ENCODE data around the gene PHLPP2.
"Not testable (repeated sequence)": the region's sequence is repeated elsewhere in the genome, so short reads cannot be mapped to it uniquely, and the experiment has no call there.

PHLPP2 gene

DNA sequence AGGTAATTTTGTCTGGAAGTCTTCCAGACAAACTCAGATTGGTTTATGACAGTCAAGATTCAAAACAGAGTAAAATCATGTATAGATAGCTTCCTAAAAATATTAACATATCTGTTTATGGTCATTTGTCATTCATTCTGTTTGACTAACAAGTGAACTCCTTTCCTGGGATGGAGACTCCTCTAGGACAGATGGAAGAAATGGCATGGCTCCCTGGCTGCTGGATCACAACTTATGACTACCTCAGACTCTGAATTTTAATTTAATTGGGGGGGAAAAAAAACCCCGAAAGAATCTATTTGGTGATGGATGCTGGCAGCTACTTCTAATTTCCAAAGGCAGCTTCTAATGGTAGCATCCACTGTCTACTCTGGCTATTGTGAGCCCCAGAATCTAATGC, 34.6 kb downstream of the PHLPP2 start:
- Histone ChIP-seq H3K9me3 (ENCODE audit: control insufficient read depth in 2 of 2, low read length in 2 of 2) (no peaks in the 10 kb centered on the region), H3K36me3 (ENCODE audit: control insufficient read depth in 2 of 2, insufficient read depth in 2 of 2, low read length in 2 of 2) (peaks cover 14% of the 10 kb centered on the region in 2 donors), H3K4me3 (ENCODE audit: low read length in 2 of 2) (no peak overlapping the region), H3K27ac (ENCODE audit: low read length) (no peak overlapping the region), H3K27me3 (ENCODE audit: control insufficient read depth in 1 of 2, insufficient read depth in 2 of 2, low read length in 2 of 2) (no peaks in the 10 kb centered on the region), H3K4me1 (ENCODE audit: control insufficient read depth, insufficient read depth, low read length) (no peaks in the 10 kb centered on the region), H3K9ac (ENCODE audit: low read length in 2 of 2) (no peak overlapping the region)

DNA sequence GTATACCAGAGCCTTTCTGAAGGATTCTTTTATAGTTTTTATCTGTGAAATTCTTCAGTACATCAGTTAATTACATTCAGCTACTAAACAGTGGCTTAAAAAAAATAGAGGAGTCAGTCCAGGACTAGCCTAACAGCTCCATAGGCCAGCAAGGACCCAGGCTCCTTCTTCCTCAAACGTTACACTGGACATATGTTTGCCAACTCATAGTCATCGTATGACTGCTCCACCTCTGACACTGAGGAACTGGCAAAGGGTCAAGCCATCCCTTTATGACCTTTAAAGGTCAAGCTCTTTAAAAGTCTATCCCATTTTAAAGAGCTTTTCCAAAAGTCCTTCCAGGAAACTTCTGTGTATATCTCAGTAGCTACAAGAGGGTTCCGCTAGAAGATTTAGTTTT, 36.6 kb downstream of the PHLPP2 start:
- Histone ChIP-seq H3K4me3 (ENCODE audit: low read length in 2 of 2) (no peak overlapping the region), H3K27me3 (ENCODE audit: control insufficient read depth in 1 of 2, insufficient read depth in 2 of 2, low read length in 2 of 2) (no peaks in the 10 kb centered on the region), H3K36me3 (ENCODE audit: control insufficient read depth in 2 of 2, insufficient read depth in 2 of 2, low read length in 2 of 2) (peaks cover 14 to 16% of the 10 kb centered on the region in 2 donors), H3K9me3 (ENCODE audit: control insufficient read depth in 2 of 2, low read length in 2 of 2) (no peaks in the 10 kb centered on the region), H3K4me1 (ENCODE audit: control insufficient read depth, insufficient read depth, low read length) (no peaks in the 10 kb centered on the region), H3K27ac (ENCODE audit: low read length) (no peak overlapping the region), H3K9ac (ENCODE audit: low read length in 2 of 2) (no peak overlapping the region)

DNA sequence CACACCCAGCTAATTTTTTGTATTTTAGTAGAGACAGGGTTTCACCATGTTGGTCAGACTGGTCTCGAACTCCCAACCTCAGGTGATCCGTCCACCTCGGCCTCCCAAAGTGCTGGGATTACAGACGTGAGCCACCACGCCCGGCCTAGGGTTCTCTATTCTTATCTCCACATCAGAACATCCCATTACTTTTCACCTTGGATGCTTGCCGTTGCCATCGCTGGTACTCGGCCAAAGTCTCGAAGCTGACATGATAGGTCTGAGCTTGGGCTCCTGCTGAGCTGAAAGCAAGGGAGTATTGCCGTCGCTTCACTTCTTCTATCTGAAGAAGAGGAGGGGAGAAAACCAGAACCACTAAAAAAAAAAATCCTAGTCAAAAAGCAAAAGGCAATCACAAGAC, 40.2 kb downstream of the PHLPP2 start:
- H3K4me3 ChIP-seq (ENCODE audit: low read length in 2 of 2); H3K27ac ChIP-seq (ENCODE audit: low read length); H3K9me3 ChIP-seq (ENCODE audit: control insufficient read depth in 2 of 2, low read length in 2 of 2); H3K27me3 ChIP-seq (ENCODE audit: control insufficient read depth in 1 of 2, insufficient read depth in 2 of 2, low read length in 2 of 2); H3K9ac ChIP-seq (ENCODE audit: low read length in 2 of 2); H3K4me1 ChIP-seq (ENCODE audit: control insufficient read depth, insufficient read depth, low read length): not testable (repeated sequence)
- peaks cover 12 to 15% of the 10 kb centered on the region in 2 donors for H3K36me3 ChIP-seq (ENCODE audit: control insufficient read depth in 2 of 2, insufficient read depth in 2 of 2, low read length in 2 of 2)

DNA sequence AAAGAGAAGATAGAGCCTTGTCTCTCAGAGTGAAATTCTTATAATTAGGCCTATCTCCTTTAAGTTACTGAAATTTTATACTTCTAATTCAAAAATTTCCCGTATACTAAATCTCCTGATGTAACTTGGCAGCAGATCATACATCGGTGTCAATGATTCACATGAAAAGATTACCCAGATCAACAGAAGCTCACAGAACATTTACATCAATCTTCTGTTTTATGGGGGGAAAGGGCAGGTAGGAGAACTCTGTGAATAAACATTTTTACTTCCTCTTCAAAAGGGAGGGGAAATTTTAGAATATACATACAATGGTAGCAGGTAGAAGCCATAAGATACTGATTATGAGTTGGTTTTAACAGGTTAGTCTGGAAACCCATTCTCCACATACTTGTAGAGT, 43.1 kb downstream of the PHLPP2 start:
- no peak overlapping the region for H3K9ac ChIP-seq (ENCODE audit: low read length in 2 of 2)
- no peaks in the 10 kb centered on the region for H3K4me1 ChIP-seq (ENCODE audit: control insufficient read depth, insufficient read depth, low read length)
- no peaks in the 10 kb centered on the region for H3K9me3 ChIP-seq (ENCODE audit: control insufficient read depth in 2 of 2, low read length in 2 of 2)
- no peak overlapping the region for H3K4me3 ChIP-seq (ENCODE audit: low read length in 2 of 2)
- no peak overlapping the region for H3K27ac ChIP-seq (ENCODE audit: low read length)
- peaks cover 13 to 18% of the 10 kb centered on the region in 2 donors for H3K36me3 ChIP-seq (ENCODE audit: control insufficient read depth in 2 of 2, insufficient read depth in 2 of 2, low read length in 2 of 2)
- H3K27me3 ChIP-seq (ENCODE audit: control insufficient read depth in 1 of 2, insufficient read depth in 2 of 2, low read length in 2 of 2) = no peaks in the 10 kb centered on the region

DNA sequence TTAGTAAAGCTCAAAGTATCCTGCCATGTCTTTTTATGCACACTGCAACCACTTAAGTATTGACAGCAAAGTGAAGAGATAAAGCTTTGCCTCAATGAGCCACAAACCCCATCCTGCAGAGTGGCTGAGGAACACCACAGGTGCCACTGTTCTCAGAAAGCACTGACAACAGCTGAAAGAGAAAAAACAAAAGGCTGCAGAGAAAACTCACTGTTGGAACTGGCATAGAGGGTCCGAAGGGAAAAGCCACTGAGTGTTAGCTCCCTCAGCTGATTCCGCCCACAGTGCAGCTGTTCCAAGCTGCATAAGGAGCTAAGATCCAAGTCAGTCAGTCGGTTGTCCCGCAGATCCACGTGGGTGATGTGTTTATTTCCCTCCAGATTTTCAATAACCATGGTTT, 48.3 kb downstream of the PHLPP2 start:
- Histone ChIP-seq H3K27ac (ENCODE audit: low read length) (no peak overlapping the region), H3K4me3 (ENCODE audit: low read length in 2 of 2) (no peak overlapping the region), H3K9me3 (ENCODE audit: control insufficient read depth in 2 of 2, low read length in 2 of 2) (no peaks in the 10 kb centered on the region), H3K4me1 (ENCODE audit: control insufficient read depth, insufficient read depth, low read length) (no peaks in the 10 kb centered on the region), H3K36me3 (ENCODE audit: control insufficient read depth in 2 of 2, insufficient read depth in 2 of 2, low read length in 2 of 2) (peaks cover 21 to 39% of the 10 kb centered on the region in 2 donors), H3K27me3 (ENCODE audit: control insufficient read depth in 1 of 2, insufficient read depth in 2 of 2, low read length in 2 of 2) (no peaks in the 10 kb centered on the region), H3K9ac (ENCODE audit: low read length in 2 of 2) (no peak overlapping the region)

DNA sequence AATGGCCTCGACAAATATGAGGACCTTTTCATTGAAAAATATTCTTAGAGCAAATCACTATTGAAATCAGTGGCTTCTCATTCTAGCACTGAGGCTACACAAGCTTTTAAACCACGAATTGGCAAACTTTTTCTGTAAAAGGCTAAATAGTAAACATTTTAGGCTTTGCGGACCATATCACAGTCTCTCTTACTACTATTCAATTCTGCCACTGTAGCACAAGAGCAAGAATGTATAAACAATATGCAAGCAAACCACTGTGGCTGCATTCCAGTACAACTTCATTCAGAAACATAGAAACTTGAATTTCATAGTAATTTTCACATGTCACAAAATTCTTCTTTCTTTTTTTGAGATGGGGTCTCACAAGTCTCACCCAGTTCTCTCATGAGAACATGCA, 49.1 kb downstream of the PHLPP2 start:
- no peak overlapping the region for H3K4me3 ChIP-seq (ENCODE audit: low read length in 2 of 2)
- no peak overlapping the region for H3K27ac ChIP-seq (ENCODE audit: low read length)
- H3K27me3 ChIP-seq (ENCODE audit: control insufficient read depth in 1 of 2, insufficient read depth in 2 of 2, low read length in 2 of 2) = no peaks in the 10 kb centered on the region
- no peaks in the 10 kb centered on the region for H3K9me3 ChIP-seq (ENCODE audit: control insufficient read depth in 2 of 2, low read length in 2 of 2)
- no peaks in the 10 kb centered on the region for H3K4me1 ChIP-seq (ENCODE audit: control insufficient read depth, insufficient read depth, low read length)
- peaks cover 26 to 41% of the 10 kb centered on the region in 2 donors for H3K36me3 ChIP-seq (ENCODE audit: control insufficient read depth in 2 of 2, insufficient read depth in 2 of 2, low read length in 2 of 2)
- H3K9ac ChIP-seq (ENCODE audit: low read length in 2 of 2) = no peak overlapping the region

DNA sequence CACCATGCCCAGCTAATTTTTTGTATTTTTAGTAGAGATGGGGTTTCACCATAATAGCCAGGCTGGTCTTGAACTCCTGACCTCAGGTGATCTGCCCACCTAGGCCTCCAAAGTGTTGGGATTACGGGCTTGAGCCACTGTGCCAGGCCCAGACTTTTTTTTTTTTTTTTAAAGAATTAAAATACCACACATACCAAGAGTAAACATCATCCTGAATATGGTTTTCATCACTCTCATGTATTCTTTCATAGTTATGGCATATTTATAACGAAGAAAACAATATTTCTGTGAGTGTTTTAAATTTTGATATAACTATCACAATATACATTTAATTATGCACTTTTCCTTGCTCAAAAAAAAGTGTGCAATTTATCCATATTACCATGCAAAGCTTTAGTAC, 50.3 kb downstream of the PHLPP2 start:
- no peak overlapping the region for H3K9ac ChIP-seq (ENCODE audit: low read length in 2 of 2)
- no peak overlapping the region for H3K4me3 ChIP-seq (ENCODE audit: low read length in 2 of 2)
- no peaks in the 10 kb centered on the region for H3K4me1 ChIP-seq (ENCODE audit: control insufficient read depth, insufficient read depth, low read length)
- H3K27me3 ChIP-seq (ENCODE audit: control insufficient read depth in 1 of 2, insufficient read depth in 2 of 2, low read length in 2 of 2) = no peaks in the 10 kb centered on the region
- H3K36me3 ChIP-seq (ENCODE audit: control insufficient read depth in 2 of 2, insufficient read depth in 2 of 2, low read length in 2 of 2) = peaks cover 34 to 45% of the 10 kb centered on the region in 2 donors
- H3K9me3 ChIP-seq (ENCODE audit: control insufficient read depth in 2 of 2, low read length in 2 of 2) = no peaks in the 10 kb centered on the region
- H3K27ac ChIP-seq (ENCODE audit: low read length) = no peak overlapping the region

DNA sequence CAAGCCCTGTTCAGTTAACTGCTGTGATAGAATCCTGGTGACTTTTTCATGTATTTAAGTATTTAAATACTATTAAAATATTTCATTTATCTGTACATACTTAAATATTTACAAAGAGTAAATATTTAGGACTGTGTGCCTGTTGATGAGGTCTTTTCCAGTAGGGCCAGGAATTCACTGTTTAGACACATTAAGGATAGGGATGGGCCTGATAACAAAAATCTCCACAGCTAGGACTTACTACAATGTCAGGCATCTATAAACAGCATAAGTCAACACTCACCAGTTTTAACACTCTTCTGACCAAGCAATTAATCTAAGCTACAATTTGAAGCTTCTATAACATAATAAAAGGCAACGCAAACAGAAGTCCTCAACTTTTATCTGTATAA, 50.9 kb downstream of the PHLPP2 start:
- Histone ChIP-seq H3K4me1 (ENCODE audit: control insufficient read depth, insufficient read depth, low read length) (no peaks in the 10 kb centered on the region), H3K9me3 (ENCODE audit: control insufficient read depth in 2 of 2, low read length in 2 of 2) (no peaks in the 10 kb centered on the region), H3K27me3 (ENCODE audit: control insufficient read depth in 1 of 2, insufficient read depth in 2 of 2, low read length in 2 of 2) (no peaks in the 10 kb centered on the region), H3K4me3 (ENCODE audit: low read length in 2 of 2) (no peak overlapping the region), H3K36me3 (ENCODE audit: control insufficient read depth in 2 of 2, insufficient read depth in 2 of 2, low read length in 2 of 2) (peaks cover 37 to 51% of the 10 kb centered on the region in 2 donors), H3K9ac (ENCODE audit: low read length in 2 of 2) (no peak overlapping the region), H3K27ac (ENCODE audit: low read length) (no peak overlapping the region)

- no peak overlapping the region for H3K4me3 ChIP-seq (ENCODE audit: low read length in 2 of 2)
- H3K27me3 ChIP-seq (ENCODE audit: control insufficient read depth in 1 of 2, insufficient read depth in 2 of 2, low read length in 2 of 2) = no peaks in the 10 kb centered on the region
- no peak overlapping the region for H3K27ac ChIP-seq (ENCODE audit: low read length)
- no peaks in the 10 kb centered on the region for H3K9me3 ChIP-seq (ENCODE audit: control insufficient read depth in 2 of 2, low read length in 2 of 2)
- H3K36me3 ChIP-seq (ENCODE audit: control insufficient read depth in 2 of 2, insufficient read depth in 2 of 2, low read length in 2 of 2) = peaks cover 36 to 49% of the 10 kb centered on the region in 2 donors
- H3K4me1 ChIP-seq (ENCODE audit: control insufficient read depth, insufficient read depth, low read length) = no peaks in the 10 kb centered on the region
- no peak overlapping the region for H3K9ac ChIP-seq (ENCODE audit: low read length in 2 of 2)
These were observed 51.5 kb downstream of the PHLPP2 start for GRCh38 chr16:71672803-71673581.

DNA sequence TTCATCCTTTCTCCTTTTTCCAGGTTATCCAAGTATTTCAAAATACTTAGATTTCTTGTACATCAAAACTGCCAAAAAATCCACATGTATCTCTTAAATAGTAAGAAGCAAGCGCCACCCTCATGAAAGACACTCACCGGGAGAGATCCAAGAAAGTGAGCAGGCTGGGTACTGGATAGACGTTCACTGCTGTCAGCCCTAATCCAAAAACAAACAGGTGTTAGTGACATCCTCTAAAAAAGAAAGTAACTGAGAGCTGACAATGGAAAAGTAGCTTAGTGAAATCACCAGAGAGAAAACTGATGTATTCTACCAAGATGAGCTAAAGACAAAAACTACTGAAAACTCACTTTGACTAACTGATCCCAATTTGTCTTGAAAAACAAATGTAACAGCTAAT, 52.4 kb downstream of the PHLPP2 start:
- H3K9me3 ChIP-seq (ENCODE audit: control insufficient read depth in 2 of 2, low read length in 2 of 2) = no peaks in the 10 kb centered on the region

GRCh38 chr16:71671165-71671564, 53.3 kb downstream of the PHLPP2 start:
- no peak overlapping the region for H3K4me3 ChIP-seq (ENCODE audit: low read length in 2 of 2)
- no peak overlapping the region for H3K27ac ChIP-seq (ENCODE audit: low read length)
- H3K4me1 ChIP-seq (ENCODE audit: control insufficient read depth, insufficient read depth, low read length) = no peaks in the 10 kb centered on the region
- no peak overlapping the region for H3K9ac ChIP-seq (ENCODE audit: low read length in 2 of 2)
- H3K27me3 ChIP-seq (ENCODE audit: control insufficient read depth in 1 of 2, insufficient read depth in 2 of 2, low read length in 2 of 2) = no peaks in the 10 kb centered on the region
- peaks cover 35 to 48% of the 10 kb centered on the region in 2 donors for H3K36me3 ChIP-seq (ENCODE audit: control insufficient read depth in 2 of 2, insufficient read depth in 2 of 2, low read length in 2 of 2)
- no peaks in the 10 kb centered on the region for H3K9me3 ChIP-seq (ENCODE audit: control insufficient read depth in 2 of 2, low read length in 2 of 2)

More for the DNA sequence above, 52.4 kb downstream of the PHLPP2 start:
- Histone ChIP-seq H3K27ac (ENCODE audit: low read length) (no peak overlapping the region), H3K36me3 (ENCODE audit: control insufficient read depth in 2 of 2, insufficient read depth in 2 of 2, low read length in 2 of 2) (peaks cover 36 to 49% of the 10 kb centered on the region in 2 donors), H3K27me3 (ENCODE audit: control insufficient read depth in 1 of 2, insufficient read depth in 2 of 2, low read length in 2 of 2) (no peaks in the 10 kb centered on the region), H3K4me3 (ENCODE audit: low read length in 2 of 2) (no peak overlapping the region), H3K9ac (ENCODE audit: low read length in 2 of 2) (no peak overlapping the region), H3K4me1 (ENCODE audit: control insufficient read depth, insufficient read depth, low read length) (no peaks in the 10 kb centered on the region)

Measured in stomach smooth muscle (tissue), 2 donors.